Right renal pelvis (tissue), 4 donors: Measurements from ENCODE around the gene KRTAP9-7. TPM values are rescaled to one million over a fixed set of nuclear protein-coding genes. Genes with fewer than 3 reads are reported as not detected.

Experiments used
- DNase-seq, 4 donors: peaks; one replicate each; pipeline ENCODE4 v3.0.0-alpha.2; 2013; ENCODE audit warnings: low read depth in 4 of 4, low spot score in 3 of 4, missing footprints in 1 of 4
- polyA plus RNA-seq, 4 donors: library from polyadenylated mRNA; unstranded; fragments of 120-200 nt; gene quantifications; one replicate each; pipeline ENCODE4 v1.2.1, GENCODE V29; 2013; ENCODE audit not compliant: insufficient read length in 4 of 4

Gene KRTAP9-7
- polyA plus RNA-seq, 4 donors = not detected

GRCh38 chr17:41315814-41316445, 40.4 kb downstream of the KRTAP9-7 start:
- no peak for DNase-seq

GRCh38 chr17:41318231-41318630, 42.7 kb downstream of the KRTAP9-7 start:
- no peak for DNase-seq

GRCh38 chr17:41322094-41322902, 46.8 kb downstream of the KRTAP9-7 start:
- no peak for DNase-seq

GRCh38 chr17:41322903-41323895, 47.7 kb downstream of the KRTAP9-7 start:
- DNase-seq = no peak

- DNase-seq = no peak
Measured at GRCh38 chr17:41324180-41325075, 48.9 kb downstream of the KRTAP9-7 start.

- no peak for DNase-seq
Measured at GRCh38 chr17:41325126-41325525, 49.6 kb downstream of the KRTAP9-7 start.

GRCh38 chr17:41325611-41326010, 50.1 kb downstream of the KRTAP9-7 start:
- DNase-seq = no peak

Other genes starting within 250 kb of the KRTAP9-7 start
- not detected for gene KRTAP1-5, start 248.5 kb upstream of the KRTAP9-7 start, polyA plus RNA-seq
- not detected for gene KRTAP1-4, start 245.5 kb upstream of the KRTAP9-7 start, polyA plus RNA-seq
- gene KRTAP1-3, start 240.8 kb upstream of the KRTAP9-7 start, polyA plus RNA-seq = not detected
- gene KRTAP1-1, start 234.2 kb upstream of the KRTAP9-7 start, polyA plus RNA-seq = not detected
- gene KRTAP2-1, start 228.4 kb upstream of the KRTAP9-7 start, polyA plus RNA-seq = not detected
- not detected for gene KRTAP2-2, start 220.5 kb upstream of the KRTAP9-7 start, polyA plus RNA-seq
- not detected for gene KRTAP2-3, start 215.6 kb upstream of the KRTAP9-7 start, polyA plus RNA-seq
- gene KRTAP2-4, start 209.8 kb upstream of the KRTAP9-7 start, polyA plus RNA-seq = not detected
- gene KRTAP4-7, start 191.5 kb upstream of the KRTAP9-7 start, polyA plus RNA-seq = not detected
- not detected for gene KRTAP4-8, start 177.6 kb upstream of the KRTAP9-7 start, polyA plus RNA-seq
- gene KRTAP4-16, start 173.5 kb upstream of the KRTAP9-7 start, polyA plus RNA-seq = not detected
- not detected for gene KRTAP4-9, start 170.3 kb upstream of the KRTAP9-7 start, polyA plus RNA-seq
- gene KRTAP4-11, start 157.3 kb upstream of the KRTAP9-7 start, polyA plus RNA-seq = not detected
- gene KRTAP4-12, start 151.5 kb upstream of the KRTAP9-7 start, polyA plus RNA-seq = not detected
- gene KRTAP4-6, start 135.2 kb upstream of the KRTAP9-7 start, polyA plus RNA-seq = not detected
- gene KRTAP4-5, start 125.9 kb upstream of the KRTAP9-7 start, polyA plus RNA-seq = not detected
- gene KRTAP4-4, start 115.0 kb upstream of the KRTAP9-7 start, polyA plus RNA-seq = not detected
- not detected for gene KRTAP4-3, start 107.5 kb upstream of the KRTAP9-7 start, polyA plus RNA-seq
- not detected for gene KRTAP4-2, start 97.5 kb upstream of the KRTAP9-7 start, polyA plus RNA-seq
- gene KRTAP4-1, start 90.8 kb upstream of the KRTAP9-7 start, polyA plus RNA-seq = not detected
- gene KRTAP9-1, start 85.8 kb upstream of the KRTAP9-7 start, polyA plus RNA-seq = not detected
- not detected for gene KRTAP9-2, start 49.0 kb upstream of the KRTAP9-7 start, polyA plus RNA-seq
- gene KRTAP9-3, start 43.2 kb upstream of the KRTAP9-7 start, polyA plus RNA-seq = not detected
- not detected for gene KRTAP9-8, start 37.7 kb upstream of the KRTAP9-7 start, polyA plus RNA-seq
- gene KRTAP9-4, start 26.0 kb upstream of the KRTAP9-7 start, polyA plus RNA-seq = not detected
- not detected for gene KRTAP9-9, start 20.3 kb upstream of the KRTAP9-7 start, polyA plus RNA-seq
- under 1 TPM in 1 of 4 donors, not detected in 3; 0.05 TPM for gene KRTAP9-6, start 10.3 kb upstream of the KRTAP9-7 start, polyA plus RNA-seq
- not detected for gene KRTAP29-1, start 27.2 kb downstream of the KRTAP9-7 start, polyA plus RNA-seq
- gene KRTAP16-1, start 33.6 kb downstream of the KRTAP9-7 start, polyA plus RNA-seq = not detected
- gene KRTAP17-1, start 40.0 kb downstream of the KRTAP9-7 start, polyA plus RNA-seq = not detected
- not detected for gene KRT33A, start 75.1 kb downstream of the KRTAP9-7 start, polyA plus RNA-seq
- gene KRT33B, start 94.1 kb downstream of the KRTAP9-7 start, polyA plus RNA-seq = under 1 TPM in 1 of 4 donors, not detected in 3; 0.03 TPM
- not detected for gene KRT34, start 106.6 kb downstream of the KRTAP9-7 start, polyA plus RNA-seq
- gene KRT31, start 121.9 kb downstream of the KRTAP9-7 start, polyA plus RNA-seq = not detected
- not detected for gene KRT37, start 148.9 kb downstream of the KRTAP9-7 start, polyA plus RNA-seq
- not detected for gene KRT38, start 165.3 kb downstream of the KRTAP9-7 start, polyA plus RNA-seq
- gene KRT32, start 191.7 kb downstream of the KRTAP9-7 start, polyA plus RNA-seq = not detected
- under 1 TPM in 1 of 4 donors, not detected in 3; 0.06 TPM for gene KRT35, start 205.5 kb downstream of the KRTAP9-7 start, polyA plus RNA-seq
- gene KRT36, start 214.2 kb downstream of the KRTAP9-7 start, polyA plus RNA-seq = not detected
- gene KRT13, start 229.9 kb downstream of the KRTAP9-7 start, polyA plus RNA-seq = 1 to 10 TPM in 2 of 4 donors, under 1 TPM in 2; 0.21 to 6.2 (median 1.2) TPM
- 1 to 10 TPM in 2 of 4 donors, under 1 TPM in 2; 0.68 to 2.9 (median 1.2) TPM for gene KRT15, start 243.2 kb downstream of the KRTAP9-7 start, polyA plus RNA-seq